SK-N-SH treated with all-trans-retinoic acid at 6 μM for 48 hours (cell line): ENCODE data around the gene HHIPL1.

Experiments used
- ATAC-seq: fragments of 200-7000 bp; cut with Tn5 transposase; 3 replicates; pipeline ENCODE4 v1.9.1; 2020; ENCODE audit warnings: mild to moderate bottlenecking, moderate library complexity
- ARNTL ChIP-seq: fragments of 450-650 bp; formaldehyde crosslinking; IDR thresholded peaks from 2 replicates; pipeline ENCODE4 v1.5.0; 2020; ENCODE audit warnings: low read depth, mild to moderate bottlenecking, moderate library complexity, borderline replicate concordance
- BACH2 ChIP-seq: fragments of 250-450 bp; sonication (Bioruptor Pico); IDR thresholded peaks from 2 replicates; pipeline ENCODE4 v1.9.0; 2021; ENCODE audit warnings: mild to moderate bottlenecking, borderline replicate concordance
- CREB5 ChIP-seq: fragments of 250-450 bp; sonication (Bioruptor Pico); IDR thresholded peaks from 2 replicates; pipeline ENCODE4 v1.5.1; 2020; ENCODE audit warnings: low read depth, mild to moderate bottlenecking, moderate library complexity
- CSDC2 ChIP-seq: fragments of 250-450 bp; sonication (Bioruptor Pico); IDR thresholded peaks from 2 replicates; pipeline ENCODE4 v1.5.0; 2020; ENCODE audit warnings: mild to moderate bottlenecking, moderate library complexity
- CSRNP3 ChIP-seq: fragments of 250-450 bp; sonication (Bioruptor Pico); IDR thresholded peaks from 2 replicates; pipeline ENCODE4 v1.5.1; 2021; ENCODE audit warnings: mild to moderate bottlenecking, moderate library complexity
- ESRRG ChIP-seq: fragments of 250-450 bp; sonication (Bioruptor Pico); IDR thresholded peaks from 2 replicates; pipeline ENCODE4 v1.6.1; 2021; ENCODE audit warnings: mild to moderate bottlenecking
- GLIS3 ChIP-seq: fragments of 250-450 bp; sonication (Bioruptor Pico); IDR thresholded peaks from 2 replicates; pipeline ENCODE4 v1.5.0; 2020; ENCODE audit warnings: mild to moderate bottlenecking, moderate library complexity
- ISL1 ChIP-seq: fragments of 250-450 bp; sonication (Bioruptor Pico); IDR thresholded peaks from 2 replicates; pipeline ENCODE4 v2.1.2; 2022; ENCODE audit warnings: mild to moderate bottlenecking, moderate library complexity
- OSR1 ChIP-seq: fragments of 250-450 bp; sonication (Bioruptor Pico); IDR thresholded peaks from 2 replicates; pipeline ENCODE4 v1.8.0; 2022; ENCODE audit warnings: moderate library complexity, mild to moderate bottlenecking, inconsistent platforms
- PATZ1 ChIP-seq: fragments of 250-450 bp; sonication (Bioruptor Pico); IDR thresholded peaks from 2 replicates; pipeline ENCODE4 v1.8.0; 2020; ENCODE audit warnings: mild to moderate bottlenecking, moderate library complexity, borderline replicate concordance
- POU6F1 ChIP-seq: fragments of 250-450 bp; sonication (Bioruptor Pico); IDR thresholded peaks from 2 replicates; pipeline ENCODE4 v1.8.0; 2021; ENCODE audit warnings: low read depth, mild to moderate bottlenecking, moderate library complexity, borderline replicate concordance
- RARB ChIP-seq: fragments of 250-450 bp; sonication (Bioruptor Pico); IDR thresholded peaks from 2 replicates; pipeline ENCODE4 v1.8.0; 2021; ENCODE audit warnings: mild to moderate bottlenecking, moderate library complexity
- TCF4 ChIP-seq: fragments of 250-450 bp; sonication (Bioruptor Pico); IDR thresholded peaks from 2 replicates; pipeline ENCODE4 v1.8.0; 2021; ENCODE audit warnings: mild to moderate bottlenecking, moderate library complexity, borderline replicate concordance
- TOX ChIP-seq: fragments of 250-450 bp; sonication (Bioruptor Pico); IDR thresholded peaks from 2 replicates; pipeline ENCODE4 v1.8.0; 2021; ENCODE audit warnings: mild to moderate bottlenecking, moderate library complexity, borderline replicate concordance
- TSHZ2 ChIP-seq: fragments of 250-450 bp; sonication (Bioruptor Pico); IDR thresholded peaks from 2 replicates; pipeline ENCODE4 v1.5.0; 2020; ENCODE audit warnings: mild to moderate bottlenecking, moderate library complexity
- ZC3H10 ChIP-seq: fragments of 250-450 bp; sonication (Bioruptor Pico); IDR thresholded peaks from 2 replicates; pipeline ENCODE4 v1.5.1; 2021; ENCODE audit warnings: mild to moderate bottlenecking, moderate library complexity
- ZFP3 ChIP-seq: fragments of 250-450 bp; sonication (Bioruptor Pico); IDR thresholded peaks from 2 replicates; pipeline ENCODE4 v1.5.0; 2020; ENCODE audit warnings: mild to moderate bottlenecking, moderate library complexity
- ZNF70 ChIP-seq: fragments of 450-650 bp; formaldehyde crosslinking; IDR thresholded peaks from 2 replicates; pipeline ENCODE4 v1.5.0; 2020; ENCODE audit warnings: mild to moderate bottlenecking, moderate library complexity

Gene HHIPL1

GRCh38 chr14:99671235-99672224 lies 26.6 kb downstream of the HHIPL1 start (continued):
- TF ChIP-seq POU6F1: no peak
- TF ChIP-seq RARB (CRISPR knock-in tag): no peak
- TF ChIP-seq TCF4: no peak
- no peak for TF ChIP-seq TSHZ2 (CRISPR knock-in tag)
- TF ChIP-seq ZFP3 (CRISPR knock-in tag): no peak
- TF ChIP-seq GLIS3 (CRISPR knock-in tag): no peak
- TF ChIP-seq CREB5 (CRISPR knock-in tag): no peak
- no peak for TF ChIP-seq CSDC2 (CRISPR knock-in tag)
- no peak for TF ChIP-seq ESRRG (CRISPR knock-in tag)

GRCh38 chr14:99672506-99673304 lies 27.8 kb downstream of the HHIPL1 start:
- TF ChIP-seq TCF4 (no peak), CSDC2 (CRISPR knock-in tag) (no peak), ISL1 (CRISPR knock-in tag) (no peak), TSHZ2 (CRISPR knock-in tag) (no peak), GLIS3 (CRISPR knock-in tag) (no peak), ZNF70 (CRISPR knock-in tag) (no peak), TOX (CRISPR knock-in tag) (no peak), ESRRG (CRISPR knock-in tag) (no peak), ZC3H10 (CRISPR knock-in tag) (no peak), OSR1 (CRISPR knock-in tag) (no peak), CSRNP3 (CRISPR knock-in tag) (no peak), ARNTL (CRISPR knock-in tag) (no peak), BACH2 (CRISPR knock-in tag) (no peak), RARB (CRISPR knock-in tag) (no peak), PATZ1 (no peak)

More at GRCh38 chr14:99672506-99673304, 27.8 kb downstream of the HHIPL1 start:
- no peak for ATAC-seq
